ENCODE results near the gene GTSF1L. TPM values are rescaled to one million over a fixed set of nuclear protein-coding genes. Genes with fewer than 3 reads are reported as not detected.

Gene GTSF1L
- total RNA-seq, 1 donor from 2014 or later: not detected

DNA sequence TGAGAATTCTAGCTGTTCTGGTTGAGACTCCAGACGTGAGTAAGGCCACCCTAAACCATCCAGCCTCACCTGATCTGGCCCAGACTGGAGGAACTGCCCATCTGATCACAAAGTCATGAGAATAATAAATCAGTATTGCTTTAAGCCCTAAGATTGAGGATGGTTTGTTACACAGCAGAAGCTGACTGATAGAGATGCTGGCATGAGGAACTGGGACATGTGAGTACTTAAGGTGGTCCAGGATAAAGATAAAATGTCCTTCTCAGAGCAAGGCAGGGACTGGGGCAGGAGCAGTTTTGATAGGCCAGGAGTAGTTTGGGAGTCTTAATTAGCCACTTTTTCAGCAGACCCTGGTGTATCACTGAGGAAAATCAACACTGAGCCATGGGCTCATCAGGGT is 6.8 kb downstream of the GTSF1L start:
- no peak for DNase-seq
- Mint-ChIP-seq H3K27me3 (ENCODE audit: unreplicated experiment) (peaks cover 5% of the 10 kb centered on the region), H3K4me1 (ENCODE audit: low read depth, unreplicated experiment) (peaks cover 3% of the 10 kb centered on the region), H3K27ac (ENCODE audit: unreplicated experiment) (no peak overlapping the region), H3K9me3 (ENCODE audit: unreplicated experiment) (peaks cover 4% of the 10 kb centered on the region), H3K36me3 (ENCODE audit: unreplicated experiment) (no peaks in the 10 kb centered on the region), H3K4me3 (ENCODE audit: unreplicated experiment) (no peak overlapping the region)
- TF ChIP-seq, protein P1, sequence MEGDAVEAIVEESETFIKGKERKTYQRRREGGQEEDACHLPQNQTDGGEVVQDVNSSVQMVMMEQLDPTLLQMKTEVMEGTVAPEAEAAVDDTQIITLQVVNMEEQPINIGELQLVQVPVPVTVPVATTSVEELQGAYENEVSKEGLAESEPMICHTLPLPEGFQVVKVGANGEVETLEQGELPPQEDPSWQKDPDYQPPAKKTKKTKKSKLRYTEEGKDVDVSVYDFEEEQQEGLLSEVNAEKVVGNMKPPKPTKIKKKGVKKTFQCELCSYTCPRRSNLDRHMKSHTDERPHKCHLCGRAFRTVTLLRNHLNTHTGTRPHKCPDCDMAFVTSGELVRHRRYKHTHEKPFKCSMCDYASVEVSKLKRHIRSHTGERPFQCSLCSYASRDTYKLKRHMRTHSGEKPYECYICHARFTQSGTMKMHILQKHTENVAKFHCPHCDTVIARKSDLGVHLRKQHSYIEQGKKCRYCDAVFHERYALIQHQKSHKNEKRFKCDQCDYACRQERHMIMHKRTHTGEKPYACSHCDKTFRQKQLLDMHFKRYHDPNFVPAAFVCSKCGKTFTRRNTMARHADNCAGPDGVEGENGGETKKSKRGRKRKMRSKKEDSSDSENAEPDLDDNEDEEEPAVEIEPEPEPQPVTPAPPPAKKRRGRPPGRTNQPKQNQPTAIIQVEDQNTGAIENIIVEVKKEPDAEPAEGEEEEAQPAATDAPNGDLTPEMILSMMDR (IDR thresholded peaks at IDR 0.05; ENCODE audit: partially characterized antibody, unreplicated experiment): no peak

DNA sequence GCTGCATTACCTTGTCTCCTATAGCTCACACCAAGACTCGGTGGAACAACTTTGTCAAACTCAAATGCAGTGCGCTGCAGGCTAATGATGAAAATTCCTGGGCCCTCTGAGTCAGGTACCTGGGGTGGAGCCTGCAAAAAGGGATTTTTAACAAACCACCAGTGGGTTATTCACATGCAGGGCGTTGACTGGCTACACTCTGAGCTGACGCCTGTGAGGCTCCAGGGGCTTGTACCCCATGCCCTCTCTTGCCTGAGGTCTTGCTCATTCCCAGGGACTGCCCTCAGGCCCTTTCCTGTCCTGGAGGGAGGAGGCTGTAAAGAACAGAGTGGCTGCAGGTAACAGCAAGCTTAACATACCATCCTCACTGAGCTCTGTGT is 9.2 kb downstream of the GTSF1L start:
- Mint-ChIP-seq H3K27me3 (ENCODE audit: unreplicated experiment) (peaks cover 2% of the 10 kb centered on the region), H3K36me3 (ENCODE audit: unreplicated experiment) (no peaks in the 10 kb centered on the region), H3K4me1 (ENCODE audit: low read depth, unreplicated experiment) (peaks cover 3% of the 10 kb centered on the region), H3K4me3 (ENCODE audit: unreplicated experiment) (no peak overlapping the region), H3K9me3 (ENCODE audit: unreplicated experiment) (peaks cover 5% of the 10 kb centered on the region), H3K27ac (ENCODE audit: unreplicated experiment) (no peak overlapping the region)
- TF ChIP-seq, protein P1 (IDR thresholded peaks at IDR 0.05; ENCODE audit: partially characterized antibody, unreplicated experiment): no peak
- no peak for DNase-seq

DNA sequence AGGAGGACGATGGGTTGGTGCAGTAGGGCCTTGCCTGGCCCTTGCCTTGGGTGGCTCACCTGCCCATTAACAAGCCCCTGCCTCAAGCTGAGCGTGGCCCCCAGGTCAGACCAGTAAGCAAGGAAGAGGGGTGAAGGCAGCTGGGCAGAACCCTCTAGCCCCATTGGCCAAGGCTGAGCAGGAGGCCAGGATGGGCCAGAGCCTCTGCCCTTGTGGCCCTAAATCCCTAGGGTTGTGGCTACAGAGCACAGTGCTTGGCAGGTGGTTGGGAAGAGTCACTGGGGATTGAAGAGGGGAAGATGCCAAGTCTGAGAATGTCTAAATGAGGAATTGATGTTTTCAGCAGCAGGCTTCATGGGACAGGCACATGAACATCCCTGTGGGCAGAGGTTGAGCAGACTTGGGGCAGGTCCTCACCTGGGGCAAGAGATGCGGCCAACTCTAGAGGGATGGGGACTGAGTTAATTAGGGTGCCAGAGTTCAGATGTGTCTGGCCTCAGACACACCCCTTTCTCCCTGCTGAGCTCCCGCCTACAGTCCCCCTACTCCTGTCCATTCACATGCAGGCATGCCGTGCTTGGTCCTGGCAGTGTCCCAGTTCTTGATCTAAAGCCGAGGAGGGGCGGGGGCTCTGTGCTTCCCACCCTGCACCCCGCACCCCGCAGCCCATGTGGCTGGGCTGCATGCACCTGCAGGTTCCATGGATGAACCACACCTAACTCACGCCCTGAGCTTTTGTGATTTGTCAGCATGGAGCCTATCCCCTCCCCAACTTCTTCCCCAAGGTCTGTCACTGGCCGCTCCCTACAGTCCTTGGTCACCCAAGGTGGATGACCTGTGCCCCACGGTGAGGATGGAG is 9.8 kb downstream of the GTSF1L start:
- Mint-ChIP-seq H3K36me3 (ENCODE audit: unreplicated experiment) (no peaks in the 10 kb centered on the region), H3K9me3 (ENCODE audit: unreplicated experiment) (peaks cover 5% of the 10 kb centered on the region), H3K4me3 (ENCODE audit: unreplicated experiment) (no peak overlapping the region), H3K4me1 (ENCODE audit: low read depth, unreplicated experiment) (peaks cover 1% of the 10 kb centered on the region), H3K27me3 (ENCODE audit: unreplicated experiment) (peaks cover 5% of the 10 kb centered on the region), H3K27ac (ENCODE audit: unreplicated experiment) (no peak overlapping the region)
- DNase-seq: no peak
- TF ChIP-seq, protein P1 (IDR thresholded peaks at IDR 0.05; ENCODE audit: partially characterized antibody, unreplicated experiment): no peak

DNA sequence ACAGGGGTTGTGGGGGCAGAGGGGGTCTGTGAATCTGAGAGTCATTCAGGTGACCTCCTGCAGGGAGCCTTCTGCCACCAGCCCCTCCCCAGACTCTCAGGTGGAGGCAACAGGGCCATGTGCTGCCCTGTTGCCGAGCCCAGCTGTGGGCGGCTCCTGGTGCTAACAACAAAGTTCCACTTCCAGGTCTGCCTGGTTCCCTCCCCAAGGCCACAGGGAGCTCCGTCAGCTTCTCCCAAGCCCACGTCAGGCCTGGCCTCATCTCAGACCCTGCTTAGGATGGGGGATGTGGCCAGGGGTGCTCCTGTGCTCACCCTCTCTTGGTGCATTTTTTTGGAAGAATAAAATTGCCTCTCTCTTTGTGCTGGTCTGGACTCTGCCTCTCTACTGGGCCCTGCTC is 10.7 kb downstream of the GTSF1L start:
- Mint-ChIP-seq H3K4me1 (ENCODE audit: low read depth, unreplicated experiment) (no peaks in the 10 kb centered on the region), H3K27ac (ENCODE audit: unreplicated experiment) (no peak overlapping the region), H3K36me3 (ENCODE audit: unreplicated experiment) (no peaks in the 10 kb centered on the region), H3K27me3 (ENCODE audit: unreplicated experiment) (peaks cover 5% of the 10 kb centered on the region), H3K4me3 (ENCODE audit: unreplicated experiment) (no peak overlapping the region), H3K9me3 (ENCODE audit: unreplicated experiment) (peaks cover 5% of the 10 kb centered on the region)
- TF ChIP-seq, protein P1 (IDR thresholded peaks at IDR 0.05; ENCODE audit: partially characterized antibody, unreplicated experiment): no peak
- DNase-seq: no peak

DNA sequence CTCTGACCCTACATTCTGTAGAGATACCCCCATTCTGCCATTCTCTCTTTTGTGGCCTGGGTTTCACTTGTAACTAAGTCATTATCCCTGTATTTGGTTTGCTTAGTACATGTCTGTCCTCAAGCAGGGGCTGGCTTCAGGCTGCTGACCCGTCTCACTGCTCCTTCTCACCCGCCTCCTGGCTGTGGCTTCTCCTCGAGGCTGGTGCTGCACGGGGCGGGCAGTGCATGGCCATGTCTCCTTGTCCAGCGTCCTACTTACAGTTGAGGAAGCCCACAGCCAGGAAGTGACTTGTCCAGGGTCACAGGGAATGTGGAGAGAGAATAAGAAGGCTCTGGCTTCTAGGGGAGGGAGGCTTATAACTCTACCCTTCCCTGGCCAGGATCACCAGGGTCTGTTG is 11.3 kb downstream of the GTSF1L start:
- Mint-ChIP-seq H3K27ac (ENCODE audit: unreplicated experiment) (no peak overlapping the region), H3K9me3 (ENCODE audit: unreplicated experiment) (peaks cover 5% of the 10 kb centered on the region), H3K4me1 (ENCODE audit: low read depth, unreplicated experiment) (no peaks in the 10 kb centered on the region)

More for the DNA sequence above, 11.3 kb downstream of the GTSF1L start:
- H3K4me3 Mint-ChIP-seq (ENCODE audit: unreplicated experiment): no peak overlapping the region
- H3K36me3 Mint-ChIP-seq (ENCODE audit: unreplicated experiment): no peaks in the 10 kb centered on the region
- DNase-seq: no peak
- TF ChIP-seq, protein P1 (IDR thresholded peaks at IDR 0.05; ENCODE audit: partially characterized antibody, unreplicated experiment): no peak
- peaks cover 5% of the 10 kb centered on the region for H3K27me3 Mint-ChIP-seq (ENCODE audit: unreplicated experiment)
